ENCODE data around the gene PAX8. TPM values are rescaled to one million over a fixed set of nuclear protein-coding genes. Genes with fewer than 3 reads are reported as not detected.

PAX8 gene
- total and polyA plus RNA-seq, 12 donors = 1.7 to 72.3 (median 11.6) TPM

DNA sequence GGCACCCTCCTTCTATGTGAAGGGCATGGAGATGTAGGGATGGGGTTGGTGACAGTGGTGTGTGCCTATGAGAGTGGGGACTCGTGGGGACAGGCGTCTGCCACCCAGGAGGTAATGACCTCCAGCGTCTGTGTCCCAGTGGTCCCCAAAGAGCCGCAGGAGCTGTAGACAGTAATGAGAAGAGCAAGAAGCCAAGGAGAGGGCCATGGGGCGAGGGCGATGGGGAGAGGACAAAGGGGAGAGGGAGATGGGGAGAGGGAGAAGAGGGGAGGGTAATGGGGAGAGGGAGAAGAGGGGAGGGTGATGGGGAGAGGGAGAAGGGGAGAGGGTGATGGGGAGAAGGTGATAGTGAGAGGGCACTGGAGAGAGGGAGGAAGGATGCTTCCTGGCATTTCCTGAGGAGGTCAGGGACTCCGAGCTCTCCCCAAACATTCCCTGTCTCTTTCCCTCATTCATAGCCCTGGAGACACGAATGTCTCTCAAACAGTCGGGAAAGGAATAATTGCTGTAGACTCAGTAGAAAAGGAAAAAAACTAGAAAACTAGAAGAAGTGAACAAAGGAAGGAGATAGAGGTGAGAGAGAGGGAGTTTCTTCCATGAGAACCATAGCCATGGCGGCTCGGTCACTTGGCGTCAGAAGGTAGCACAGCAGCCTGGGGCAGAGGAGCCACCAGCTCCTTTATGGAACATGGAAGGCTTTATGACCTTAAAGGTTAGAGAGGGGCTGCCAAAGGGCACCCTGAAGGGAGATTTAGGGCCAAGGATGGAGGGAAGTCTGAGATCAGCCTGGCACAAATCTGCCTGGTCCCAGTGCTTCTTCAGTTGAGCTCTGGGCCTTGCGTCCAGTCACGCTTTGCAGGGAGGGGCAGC lies 65.4 kb downstream of the PAX8 start:
- DNase-seq = no peak
- H3K4me1 ChIP-seq (replicated peaks in 1 of 2) = peaks cover 22 to 41% of the 10 kb centered on the region in 2 donors
- TF ChIP-seq POLR2A (IDR thresholded peaks at IDR 0.05) = no peak
- TF ChIP-seq, protein P1, sequence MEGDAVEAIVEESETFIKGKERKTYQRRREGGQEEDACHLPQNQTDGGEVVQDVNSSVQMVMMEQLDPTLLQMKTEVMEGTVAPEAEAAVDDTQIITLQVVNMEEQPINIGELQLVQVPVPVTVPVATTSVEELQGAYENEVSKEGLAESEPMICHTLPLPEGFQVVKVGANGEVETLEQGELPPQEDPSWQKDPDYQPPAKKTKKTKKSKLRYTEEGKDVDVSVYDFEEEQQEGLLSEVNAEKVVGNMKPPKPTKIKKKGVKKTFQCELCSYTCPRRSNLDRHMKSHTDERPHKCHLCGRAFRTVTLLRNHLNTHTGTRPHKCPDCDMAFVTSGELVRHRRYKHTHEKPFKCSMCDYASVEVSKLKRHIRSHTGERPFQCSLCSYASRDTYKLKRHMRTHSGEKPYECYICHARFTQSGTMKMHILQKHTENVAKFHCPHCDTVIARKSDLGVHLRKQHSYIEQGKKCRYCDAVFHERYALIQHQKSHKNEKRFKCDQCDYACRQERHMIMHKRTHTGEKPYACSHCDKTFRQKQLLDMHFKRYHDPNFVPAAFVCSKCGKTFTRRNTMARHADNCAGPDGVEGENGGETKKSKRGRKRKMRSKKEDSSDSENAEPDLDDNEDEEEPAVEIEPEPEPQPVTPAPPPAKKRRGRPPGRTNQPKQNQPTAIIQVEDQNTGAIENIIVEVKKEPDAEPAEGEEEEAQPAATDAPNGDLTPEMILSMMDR (IDR thresholded peaks at IDR 0.05) = no peak
- H3K9me3 ChIP-seq (replicated peaks in 1 of 3) = no peaks in the 10 kb centered on the region
- intact Hi-C loops (cut with DNase I) = no loop called here
- H3K36me3 ChIP-seq (replicated peaks in 1 of 2) = no peaks in the 10 kb centered on the region
- 90 to 96% (median 92%) methylated on average over 13 to 14 of the region's 14 CpGs for WGBS, 4 donors
- H3K27me3 ChIP-seq = no peaks in the 10 kb centered on the region
- no peak overlapping the region for H3K4me3 ChIP-seq
- H3K27ac ChIP-seq = peak overlapping the region in 2 of 5 donors; percentile 80

DNA sequence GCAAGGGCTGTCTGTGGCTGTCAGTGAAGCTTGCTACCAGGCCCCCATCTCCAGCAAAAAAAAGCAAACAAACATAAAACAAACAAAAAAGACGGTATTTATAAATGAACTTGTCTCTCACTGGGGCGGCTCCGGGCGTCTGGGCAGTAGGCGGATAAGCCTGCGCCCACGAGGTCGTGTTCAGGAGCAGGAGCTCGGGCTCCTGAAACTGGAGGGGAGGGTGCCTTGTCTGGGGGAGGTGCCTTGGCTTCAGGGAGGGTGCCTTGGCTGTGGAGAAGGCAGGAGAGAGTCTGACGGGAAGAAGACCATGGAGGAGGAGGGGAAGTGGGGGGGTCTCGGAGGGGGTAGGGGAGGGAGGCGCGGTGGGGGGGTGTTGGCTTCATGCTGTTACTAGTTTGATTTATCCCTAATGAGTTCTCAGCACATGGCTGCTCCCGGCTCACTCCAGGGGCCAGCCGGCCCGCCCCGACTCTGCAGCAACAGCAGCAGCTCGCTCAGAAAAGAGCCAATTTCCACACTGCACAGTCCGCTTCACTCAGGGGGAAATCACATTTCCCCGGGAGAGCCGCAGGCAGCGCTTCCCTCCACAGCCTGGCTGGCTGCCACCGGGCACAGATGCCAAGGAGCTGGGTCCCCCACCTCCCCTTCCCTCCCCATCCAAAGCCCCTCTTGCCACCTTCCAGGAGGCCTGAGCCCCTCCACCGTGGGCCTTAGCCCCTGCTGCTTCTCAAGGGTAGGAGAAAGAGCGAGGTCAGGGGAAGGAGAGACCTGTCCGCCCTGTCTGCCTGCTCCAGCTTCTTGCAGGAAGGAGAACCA lies 66.3 kb downstream of the PAX8 start:
- intact Hi-C loops (cut with DNase I) = no loop called here
- no peaks in the 10 kb centered on the region for H3K27me3 ChIP-seq
- H3K4me1 ChIP-seq (replicated peaks in 1 of 2) = peaks cover 14 to 33% of the 10 kb centered on the region in 2 donors
- no peaks in the 10 kb centered on the region for H3K9me3 ChIP-seq (replicated peaks in 1 of 3)
- H3K4me3 ChIP-seq = peak overlapping the region in 1 of 4 donors; percentile 26
- no peaks in the 10 kb centered on the region for H3K36me3 ChIP-seq (replicated peaks in 1 of 2)
- 39 to 58% (median 52%) methylated on average over 13 to 26 of the region's 26 CpGs for WGBS, 4 donors
- peak overlapping the region in 3 of 5 donors; percentile 49 to 80 (median 80) for H3K27ac ChIP-seq
- DNase-seq = peak in 1 of 7 donors; percentile 62
- TF ChIP-seq, protein P1 (IDR thresholded peaks at IDR 0.05) = no peak
- TF ChIP-seq POLR2A (IDR thresholded peaks at IDR 0.05) = no peak

DNA sequence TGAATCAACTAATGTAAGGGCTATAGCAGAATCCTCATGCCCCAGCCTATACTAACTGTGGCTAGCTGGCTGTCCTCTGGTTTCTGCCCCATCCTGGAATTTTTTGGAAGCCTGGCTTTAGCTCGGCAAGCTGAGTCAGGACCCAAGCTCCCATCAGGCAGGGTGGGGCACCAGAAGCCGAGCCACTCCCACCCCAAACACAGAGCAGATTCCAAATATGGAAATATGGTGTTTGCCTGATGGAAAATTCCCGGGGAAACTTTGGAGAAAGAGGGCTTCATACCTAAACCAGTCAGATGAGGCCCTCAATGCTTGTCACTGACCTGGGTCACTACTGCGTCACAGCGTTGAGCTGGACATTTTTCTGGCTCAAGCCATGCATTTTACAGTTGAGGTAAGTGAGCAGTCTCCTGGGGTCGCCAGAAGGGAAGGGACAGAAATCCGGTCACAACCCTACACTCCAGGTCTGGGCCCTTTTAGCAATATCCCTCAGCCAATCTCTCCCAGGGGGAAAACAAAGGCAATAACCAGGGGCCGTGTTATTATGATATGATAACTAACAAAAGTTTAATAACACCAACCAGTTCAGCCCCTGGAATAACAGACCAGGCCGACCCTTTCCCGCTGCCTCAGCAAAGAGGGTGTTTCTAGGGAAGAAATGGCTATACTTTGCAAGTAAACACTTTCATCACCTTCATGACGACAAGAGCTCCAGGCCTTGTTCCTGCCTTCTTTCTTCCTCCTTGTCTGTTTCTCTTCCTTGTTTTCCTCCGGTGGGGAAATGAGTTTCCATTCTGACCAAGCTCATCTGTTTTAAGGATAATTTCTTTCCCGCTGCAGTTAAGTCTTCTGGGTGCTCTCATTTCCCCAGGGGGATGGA lies 67.3 kb downstream of the PAX8 start:
- Histone ChIP-seq H3K27ac (peak overlapping the region in 4 of 5 donors; percentile 38 to 80 (median 64)), H3K36me3 (replicated peaks in 1 of 2) (no peaks in the 10 kb centered on the region), H3K27me3 (no peaks in the 10 kb centered on the region), H3K4me1 (replicated peaks in 1 of 2) (peaks cover 7 to 27% of the 10 kb centered on the region in 2 donors), H3K9me3 (replicated peaks in 1 of 3) (no peaks in the 10 kb centered on the region), H3K4me3 (peak overlapping the region in 1 of 4 donors; percentile 26)
- WGBS, 4 donors = 72 to 80% (median 74%) methylated on average over 10 to 13 of the region's 13 CpGs
- TF ChIP-seq POLR2A (IDR thresholded peaks at IDR 0.05) = no peak
- TF ChIP-seq, protein P1 (IDR thresholded peaks at IDR 0.05) = no peak
- peak in 3 of 7 donors; percentile 52 to 53 (median 52) for DNase-seq
- intact Hi-C loops (cut with DNase I) = no loop called here

Data from adrenal gland (tissue), 12 donors.